ENCODE results near the gene MAP2K3. TPM values are rescaled to one million over a fixed set of nuclear protein-coding genes. Genes with fewer than 3 reads are reported as not detected.

MAP2K3 gene
- polyA plus RNA-seq, 1 experiment = 41.8 TPM

GRCh38 chr17:21351366-21352065 is 67.0 kb downstream of the MAP2K3 start:
- peaks cover 2% of the 10 kb centered on the region; the same call in 1 of the 2 replicates for H3K27me3 ChIP-seq (ENCODE audit: control insufficient read depth, insufficient read depth, low read length)
- TF ChIP-seq, protein P1, sequence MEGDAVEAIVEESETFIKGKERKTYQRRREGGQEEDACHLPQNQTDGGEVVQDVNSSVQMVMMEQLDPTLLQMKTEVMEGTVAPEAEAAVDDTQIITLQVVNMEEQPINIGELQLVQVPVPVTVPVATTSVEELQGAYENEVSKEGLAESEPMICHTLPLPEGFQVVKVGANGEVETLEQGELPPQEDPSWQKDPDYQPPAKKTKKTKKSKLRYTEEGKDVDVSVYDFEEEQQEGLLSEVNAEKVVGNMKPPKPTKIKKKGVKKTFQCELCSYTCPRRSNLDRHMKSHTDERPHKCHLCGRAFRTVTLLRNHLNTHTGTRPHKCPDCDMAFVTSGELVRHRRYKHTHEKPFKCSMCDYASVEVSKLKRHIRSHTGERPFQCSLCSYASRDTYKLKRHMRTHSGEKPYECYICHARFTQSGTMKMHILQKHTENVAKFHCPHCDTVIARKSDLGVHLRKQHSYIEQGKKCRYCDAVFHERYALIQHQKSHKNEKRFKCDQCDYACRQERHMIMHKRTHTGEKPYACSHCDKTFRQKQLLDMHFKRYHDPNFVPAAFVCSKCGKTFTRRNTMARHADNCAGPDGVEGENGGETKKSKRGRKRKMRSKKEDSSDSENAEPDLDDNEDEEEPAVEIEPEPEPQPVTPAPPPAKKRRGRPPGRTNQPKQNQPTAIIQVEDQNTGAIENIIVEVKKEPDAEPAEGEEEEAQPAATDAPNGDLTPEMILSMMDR (IDR thresholded peaks at IDR 0.05; ENCODE audit: insufficient read depth, low read depth, low read length) = no peak
- ChIA-PET POLR2A (no interaction called here), CTCF (no interaction called here)
- no peaks in the 10 kb centered on the region for H3K36me3 ChIP-seq (ENCODE audit: control insufficient read depth, insufficient read depth, low read length)
- H3K4me3 ChIP-seq (ENCODE audit: low read depth, low read length) = no peak overlapping the region
- no peak for DNase-seq (ENCODE audit: low read depth)

- Histone ChIP-seq H3K36me3 (ENCODE audit: control insufficient read depth, insufficient read depth, low read length) (no peaks in the 10 kb centered on the region), H3K27me3 (ENCODE audit: control insufficient read depth, insufficient read depth, low read length) (peaks cover 4% of the 10 kb centered on the region), H3K4me3 (ENCODE audit: low read depth, low read length) (no peak overlapping the region)
- TF ChIP-seq, protein P1 (IDR thresholded peaks at IDR 0.05; ENCODE audit: insufficient read depth, low read depth, low read length) = no peak
- POLR2A ChIA-PET = no interaction called here
- DNase-seq (ENCODE audit: low read depth) = no peak
- CTCF ChIA-PET = no interaction called here
These were observed 67.9 kb downstream of the MAP2K3 start for GRCh38 chr17:21352221-21352980.

GRCh38 chr17:21352981-21353265 is 68.4 kb downstream of the MAP2K3 start:
- no peaks in the 10 kb centered on the region for H3K36me3 ChIP-seq (ENCODE audit: control insufficient read depth, insufficient read depth, low read length)
- CTCF ChIA-PET = no interaction called here
- POLR2A ChIA-PET = no interaction called here
- TF ChIP-seq, protein P1 (IDR thresholded peaks at IDR 0.05; ENCODE audit: insufficient read depth, low read depth, low read length) = no peak
- DNase-seq (ENCODE audit: low read depth) = no peak
- peaks cover 4% of the 10 kb centered on the region for H3K27me3 ChIP-seq (ENCODE audit: control insufficient read depth, insufficient read depth, low read length)
- no peak overlapping the region for H3K4me3 ChIP-seq (ENCODE audit: low read depth, low read length)

DNA sequence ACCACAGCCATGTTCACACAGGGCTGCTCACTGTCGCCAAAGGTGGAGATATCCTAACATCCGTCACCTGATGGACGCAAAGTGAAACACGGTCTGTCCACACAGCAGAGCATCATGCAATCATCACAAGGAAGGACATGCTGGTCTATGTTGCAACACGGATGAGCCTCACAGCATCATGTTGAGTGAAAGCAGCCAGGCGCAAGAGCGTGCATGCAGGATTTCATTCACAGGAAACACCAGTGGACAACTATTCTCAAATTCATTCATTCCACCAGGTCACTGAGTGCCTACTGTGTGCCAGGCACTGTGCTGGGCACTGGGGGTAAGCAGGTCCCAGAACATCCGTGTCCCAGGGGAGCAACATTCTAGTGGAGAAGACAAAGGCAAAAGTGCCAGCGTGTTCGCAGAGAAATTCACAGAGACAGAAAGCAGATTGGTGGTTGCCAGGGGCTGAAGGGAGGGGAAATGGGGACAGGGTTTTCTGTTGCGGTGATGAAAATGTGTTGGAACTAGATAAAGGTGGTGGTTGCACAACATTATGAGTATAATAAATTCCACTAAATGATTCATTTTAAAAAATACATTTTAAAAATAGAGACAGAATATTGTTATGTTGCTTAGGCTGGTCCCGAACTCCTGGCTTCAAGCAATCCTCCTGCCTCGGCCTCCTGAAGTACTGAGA is 69.0 kb downstream of the MAP2K3 start:
- TF ChIP-seq, protein P1 (IDR thresholded peaks at IDR 0.05; ENCODE audit: insufficient read depth, low read depth, low read length) = no peak
- Histone ChIP-seq H3K36me3 (ENCODE audit: control insufficient read depth, insufficient read depth, low read length) (no peaks in the 10 kb centered on the region), H3K27me3 (ENCODE audit: control insufficient read depth, insufficient read depth, low read length) (peaks cover 4% of the 10 kb centered on the region), H3K4me3 (ENCODE audit: low read depth, low read length) (no peak overlapping the region)
- ChIA-PET CTCF (no interaction called here), POLR2A (no interaction called here)
- DNase-seq (ENCODE audit: low read depth) = no peak

GRCh38 chr17:21354796-21355385 is 70.4 kb downstream of the MAP2K3 start:
- peaks cover 4% of the 10 kb centered on the region for H3K27me3 ChIP-seq (ENCODE audit: control insufficient read depth, insufficient read depth, low read length)
- no peak overlapping the region for H3K4me3 ChIP-seq (ENCODE audit: low read depth, low read length)
- no peaks in the 10 kb centered on the region for H3K36me3 ChIP-seq (ENCODE audit: control insufficient read depth, insufficient read depth, low read length)
- DNase-seq (ENCODE audit: low read depth) = no peak
- ChIA-PET POLR2A (no interaction called here), CTCF (no interaction called here)
- TF ChIP-seq, protein P1 (IDR thresholded peaks at IDR 0.05; ENCODE audit: insufficient read depth, low read depth, low read length) = no peak
